ENCODE measurements around the gene MS4A10.

- TF ChIP-seq CTCF (IDR thresholded peaks at IDR 0.05) (no peak), POLR2A (IDR thresholded peaks at IDR 0.05) (no peak), POLR2AphosphoS5 (IDR thresholded peaks at IDR 0.05) (no peak), EP300 (IDR thresholded peaks at IDR 0.05) (no peak)
Measured at GRCh38 chr11:60743058-60743457, 42.1 kb upstream of the MS4A10 start.

All from stomach (tissue), 4 donors.